GM18867 (cell line): ENCODE data around the gene ANKRD12.

Experiments used
- ATAC-seq: cut with Tn5 transposase; IDR thresholded peaks from one replicate; pipeline ENCODE4 v1.9.1; 2021; ENCODE audit warnings: mild to moderate bottlenecking, moderate library complexity; ENCODE audit not compliant: unreplicated experiment

ANKRD12 gene

GRCh38 chr18:9181275-9181674 lies 44.7 kb downstream of the ANKRD12 start:
- no peak for ATAC-seq

- ATAC-seq = no peak
These were observed 46.3 kb downstream of the ANKRD12 start for GRCh38 chr18:9182852-9183399.

GRCh38 chr18:9184998-9185613 lies 48.5 kb downstream of the ANKRD12 start:
- no peak for ATAC-seq

- ATAC-seq = no peak
These were observed 52.0 kb downstream of the ANKRD12 start for GRCh38 chr18:9188359-9189231.

GRCh38 chr18:9189491-9189890 lies 52.9 kb downstream of the ANKRD12 start:
- no peak for ATAC-seq

- no peak for ATAC-seq
These were observed 55.2 kb downstream of the ANKRD12 start for GRCh38 chr18:9191658-9192256.

- no peak for ATAC-seq
These were observed 56.5 kb downstream of the ANKRD12 start for GRCh38 chr18:9193031-9193430.

- no peak for ATAC-seq
These were observed 60.0 kb downstream of the ANKRD12 start for GRCh38 chr18:9196568-9196967.

GRCh38 chr18:9199681-9200080 lies 63.1 kb downstream of the ANKRD12 start:
- no peak for ATAC-seq

GRCh38 chr18:9201224-9201623 lies 64.6 kb downstream of the ANKRD12 start:
- ATAC-seq = no peak

- no peak for ATAC-seq
These were observed 68.1 kb downstream of the ANKRD12 start for GRCh38 chr18:9204659-9205058.

GRCh38 chr18:9206421-9206820 lies 69.8 kb downstream of the ANKRD12 start:
- ATAC-seq = no peak

GRCh38 chr18:9209279-9209678 lies 72.7 kb downstream of the ANKRD12 start:
- ATAC-seq = no peak

- ATAC-seq = no peak
These were observed 74.4 kb downstream of the ANKRD12 start for GRCh38 chr18:9210966-9211365.

GRCh38 chr18:9211955-9212354 lies 75.4 kb downstream of the ANKRD12 start:
- no peak for ATAC-seq

GRCh38 chr18:9215221-9215933 lies 78.8 kb downstream of the ANKRD12 start:
- ATAC-seq = no peak

GRCh38 chr18:9216459-9216858 lies 79.9 kb downstream of the ANKRD12 start:
- no peak for ATAC-seq

- no peak for ATAC-seq
These were observed 81.3 kb downstream of the ANKRD12 start for GRCh38 chr18:9217743-9218451.

- no peak for ATAC-seq
These were observed 84.5 kb downstream of the ANKRD12 start for GRCh38 chr18:9221040-9221439.

GRCh38 chr18:9221661-9222060 lies 85.1 kb downstream of the ANKRD12 start:
- no peak for ATAC-seq
